Liver (tissue), 9 donors: Measurements from ENCODE around the gene SLC44A1. TPM values are rescaled to one million over a fixed set of nuclear protein-coding genes. Genes with fewer than 3 reads are reported as not detected.

ENCODE experiments used
- DNase-seq: peaks from one replicate; pipeline ENCODE4 v3.0.0-alpha.2; 2017; ENCODE audit warnings: low spot score
- H3K27ac ChIP-seq, 2 donors: one replicate each; pipeline ENCODE4 v1.7.0; 2013; ENCODE audit warnings: inconsistent platforms in 2 of 2, low read length in 2 of 2, control low read depth in 1 of 2, low read depth in 1 of 2, mild to moderate bottlenecking in 1 of 2
- H3K27me3 ChIP-seq, 4 donors: one replicate each; pipeline versions ENCODE4 v1.6.1 to v1.7.0; 2013; ENCODE audit warnings: low read length in 3 of 4, inconsistent platforms in 1 of 4, mild to moderate bottlenecking in 1 of 4, moderate library complexity in 1 of 4; ENCODE audit not compliant: control insufficient read depth in 4 of 4, insufficient read depth in 4 of 4
- H3K36me3 ChIP-seq, 4 donors: one replicate each; pipeline versions ENCODE4 v1.6.1 to v1.7.0; 2013; ENCODE audit warnings: low read length in 3 of 4, mild to moderate bottlenecking in 3 of 4, low read depth in 1 of 4, moderate library complexity in 1 of 4; ENCODE audit not compliant: control insufficient read depth in 4 of 4, insufficient read depth in 3 of 4
- H3K4me1 ChIP-seq, 4 donors: one replicate each; pipeline versions ENCODE4 v1.6.1 to v1.7.0; 2013; ENCODE audit warnings: low read length in 3 of 4, mild to moderate bottlenecking in 3 of 4, moderate library complexity in 1 of 4; ENCODE audit not compliant: control insufficient read depth in 4 of 4, insufficient read depth in 4 of 4
- H3K4me3 ChIP-seq, 3 donors: one replicate each; pipeline versions ENCODE4 v1.6.1 to v1.7.0; 2013; ENCODE audit warnings: low read length in 3 of 3, control low read depth in 1 of 3, low read depth in 1 of 3, mild to moderate bottlenecking in 1 of 3
- H3K9ac ChIP-seq, 2 donors: one replicate each; pipeline ENCODE4 v1.7.0; 2013; ENCODE audit warnings: low read length in 2 of 2, mild to moderate bottlenecking in 2 of 2, moderate library complexity in 2 of 2, control low read depth in 1 of 2, low read depth in 1 of 2
- H3K9me3 ChIP-seq, 4 donors: one replicate each; pipeline versions ENCODE4 v1.6.1 to v1.7.0; 2013; ENCODE audit warnings: low read length in 3 of 4; ENCODE audit not compliant: control insufficient read depth in 4 of 4
- ATF3 ChIP-seq: IDR thresholded peaks from 2 replicates; pipeline ENCODE4 v1.6.1; 2016; ENCODE audit warnings: antibody characterized with exemption
- CTCF ChIP-seq: fragments of 150-350 bp; IDR thresholded peaks from 2 replicates; pipeline ENCODE4 v1.5.1; 2017; ENCODE audit warnings: improper control_type of control experiment, low read depth, low read length; ENCODE audit not compliant: missing input control
- EGR1 ChIP-seq, 2 donors: IDR thresholded peaks; 2 replicates each; pipeline ENCODE4 v1.6.1; 2016 to 2018; ENCODE audit warnings: antibody characterized with exemption in 2 of 2, low read depth in 2 of 2
- FOXA1 ChIP-seq: IDR thresholded peaks from 2 replicates; pipeline ENCODE4 v1.6.1; 2016; ENCODE audit warnings: antibody characterized with exemption
- FOXA2 ChIP-seq: IDR thresholded peaks from 2 replicates; pipeline ENCODE4 v1.6.1; 2016; ENCODE audit warnings: antibody characterized with exemption
- GABPA ChIP-seq, 2 donors: IDR thresholded peaks in 1 of 2; conservative IDR thresholded peaks in 1 of 2; 2 replicates each; pipeline ENCODE4 v1.6.1; 2016; ENCODE audit warnings: antibody characterized with exemption in 2 of 2, mild to moderate bottlenecking in 1 of 2, moderate library complexity in 1 of 2
- HNF4A ChIP-seq, 2 donors: conservative IDR thresholded peaks; 2 replicates each; pipeline ENCODE4 v1.6.1; 2016; ENCODE audit warnings: antibody characterized with exemption in 2 of 2, mild to moderate bottlenecking in 2 of 2
- HNF4G ChIP-seq: IDR thresholded peaks from 2 replicates; pipeline ENCODE4 v1.6.1; 2016; ENCODE audit warnings: antibody characterized with exemption
- JUND ChIP-seq, 2 donors: IDR thresholded peaks; 2 replicates each; pipeline ENCODE4 v1.6.1; 2016; ENCODE audit warnings: antibody characterized with exemption in 2 of 2
- MAX ChIP-seq: IDR thresholded peaks from 2 replicates; pipeline ENCODE4 v1.6.1; 2016; ENCODE audit warnings: antibody characterized with exemption
- NR2F2 ChIP-seq: IDR thresholded peaks from 2 replicates; pipeline ENCODE4 v1.6.1; 2016; ENCODE audit warnings: antibody characterized with exemption
- RAD21 ChIP-seq, 2 donors: IDR thresholded peaks; 2 replicates each; pipeline ENCODE4 v1.6.1; 2016; ENCODE audit warnings: antibody characterized with exemption in 2 of 2, mild to moderate bottlenecking in 2 of 2
- REST ChIP-seq: IDR thresholded peaks from 2 replicates; pipeline ENCODE4 v1.6.1; 2016; ENCODE audit warnings: antibody characterized with exemption, mild to moderate bottlenecking
- RXRA ChIP-seq, 2 donors: IDR thresholded peaks; 2 replicates each; pipeline ENCODE4 v1.6.1; 2017 to 2018; ENCODE audit warnings: antibody characterized with exemption in 2 of 2, mild to moderate bottlenecking in 1 of 2
- SP1 ChIP-seq: IDR thresholded peaks from 2 replicates; pipeline ENCODE4 v1.6.1; 2018; ENCODE audit warnings: antibody characterized with exemption, mild to moderate bottlenecking
- TAF1 ChIP-seq: conservative IDR thresholded peaks from 2 replicates; pipeline ENCODE4 v1.6.1; 2016; ENCODE audit warnings: antibody characterized with exemption, mild to moderate bottlenecking
- YY1 ChIP-seq: IDR thresholded peaks from 2 replicates; pipeline ENCODE4 v1.6.1; 2016; ENCODE audit warnings: antibody characterized with exemption, mild to moderate bottlenecking
- ZBTB33 ChIP-seq: IDR thresholded peaks from 2 replicates; pipeline ENCODE4 v1.6.1; 2016; ENCODE audit warnings: antibody characterized with exemption
- WGBS: extraction: QIAGEN DNeasy Blood & Tissue Kit; methylation state at CpG from one replicate; pipeline ENCODE4 v1.1.7; 2013; 5-methylcytosine and 5-hydroxymethylcytosine counted together
- polyA plus RNA-seq, 2 donors: library from polyadenylated mRNA; stranded (reverse) in 1 of 2; unstranded in 1 of 2; fragments of 200-250 nt in 1 of 2; fragments of >200 nt in 1 of 2; fragmentation: Nextera tagmentation in 1 of 2; extraction: Ambion mirVana in 1 of 2; gene quantifications; one replicate each; pipeline versions ENCODE4 v1.2.1 to v1.2.3, GENCODE V29; 2013 to 2015
- total RNA-seq, 2 donors: library from RNA; depleted of rRNA; stranded (reverse); fragments of >200 nt; gene quantifications; one replicate each; pipeline ENCODE4 v1.2.3, GENCODE V29; 2014
- donor health status: healthy.
- donor health status: healthy.
- donor health status: healthy.
- donor health status: healthy.
- donor health status: healthy.

Gene SLC44A1
- total and polyA plus RNA-seq, 4 donors = 18.1 to 73.1 (median 53.1) TPM

- no peak for TF ChIP-seq NR2F2
- no peak for TF ChIP-seq GABPA (IDR thresholded peaks at IDR 0.05 in 1 of 2, conservative IDR thresholded peaks at IDR 0.05 in 1 of 2)
- TF ChIP-seq CTCF = peak; percentile 6
- no peak for TF ChIP-seq FOXA2
- TF ChIP-seq SP1 = no peak
- TF ChIP-seq RXRA (IDR thresholded peaks at IDR 0.05) = no peak
Observed at GRCh38 chr9:105447814-105448812, 203.7 kb downstream of the SLC44A1 start, which contains the start of gene FSD1L (continued).

GRCh38 chr9:105449081-105449480 lies 204.6 kb downstream of the SLC44A1 start:
- whole genome bisulfite sequencing = 73% methylated on average over 2 of the region's 2 CpGs
- H3K27me3 ChIP-seq = no peaks in the 10 kb centered on the region
- H3K4me3 ChIP-seq = no peak overlapping the region
- no peak overlapping the region for H3K9ac ChIP-seq
- no peak for DNase-seq
- no peaks in the 10 kb centered on the region for H3K9me3 ChIP-seq
- peaks cover 0 to 13% (median 8%) of the 10 kb centered on the region in 4 donors for H3K4me1 ChIP-seq
- TF ChIP-seq ZBTB33 (no peak), MAX (no peak), FOXA2 (no peak), TAF1 (no peak), FOXA1 (no peak), RAD21 (IDR thresholded peaks at IDR 0.05) (no peak), JUND (IDR thresholded peaks at IDR 0.05) (no peak), SP1 (no peak), ATF3 (no peak), NR2F2 (no peak), HNF4G (no peak), REST (no peak), RXRA (IDR thresholded peaks at IDR 0.05) (no peak), HNF4A (conservative IDR thresholded peaks at IDR 0.05) (no peak), EGR1 (IDR thresholded peaks at IDR 0.05; ENCODE audit: low read depth in 2 of 2) (no peak), YY1 (no peak), GABPA (IDR thresholded peaks at IDR 0.05 in 1 of 2, conservative IDR thresholded peaks at IDR 0.05 in 1 of 2) (no peak), CTCF (no peak)
- H3K36me3 ChIP-seq = no peaks in the 10 kb centered on the region
- H3K27ac ChIP-seq = no peak overlapping the region
